HepG2 (cell line): ENCODE results near the gene PMEL. TPM values are rescaled to one million over a fixed set of nuclear protein-coding genes. Genes with fewer than 3 reads are reported as not detected.

ENCODE experiments used
- BCL3 ChIP-seq: sonication (generic); formaldehyde crosslinking; IDR thresholded peaks from 2 replicates; pipeline ENCODE4 v1.5.1; 2020; ENCODE audit warnings: mild to moderate bottlenecking, missing genetic modification reagents, moderate library complexity
- CHCHD3 ChIP-seq: sonication (generic); formaldehyde crosslinking; IDR thresholded peaks from 2 replicates; pipeline ENCODE4 v1.8.0; 2022; ENCODE audit warnings: mild to moderate bottlenecking, missing genetic modification reagents, moderate library complexity
- ESRRA ChIP-seq: sonication (generic); formaldehyde crosslinking; IDR thresholded peaks from 2 replicates; pipeline ENCODE4 v1.5.1; 2020; ENCODE audit warnings: mild to moderate bottlenecking, low read depth, missing genetic modification reagents
- FOXJ3 ChIP-seq: sonication (generic); formaldehyde crosslinking; IDR thresholded peaks from 2 replicates; pipeline ENCODE4 v1.4.0; 2020; ENCODE audit warnings: missing genetic modification reagents, mild to moderate bottlenecking, borderline replicate concordance
- GLI4 ChIP-seq: sonication (generic); formaldehyde crosslinking; IDR thresholded peaks from 2 replicates; pipeline ENCODE4 v1.5.1; 2020; ENCODE audit warnings: missing genetic modification reagents, mild to moderate bottlenecking, moderate library complexity, borderline replicate concordance
- JDP2 ChIP-seq: sonication (generic); formaldehyde crosslinking; IDR thresholded peaks from 2 replicates; pipeline ENCODE4 v1.8.1; 2022; ENCODE audit warnings: missing genetic modification reagents, borderline replicate concordance
- LRRFIP1 ChIP-seq: sonication (generic); formaldehyde crosslinking; conservative IDR thresholded peaks from 2 replicates; pipeline ENCODE4 v1.4.0; 2020; ENCODE audit warnings: missing genetic modification reagents
- MAF1 ChIP-seq: sonication (generic); formaldehyde crosslinking; IDR thresholded peaks from 2 replicates; pipeline ENCODE4 v1.5.0; 2020; ENCODE audit warnings: missing genetic modification reagents, borderline replicate concordance
- NCOA5 ChIP-seq: sonication (generic); formaldehyde crosslinking; IDR thresholded peaks from 2 replicates; pipeline ENCODE4 v1.4.0; 2020; ENCODE audit warnings: missing genetic modification reagents
- NFAT5 ChIP-seq: sonication (generic); formaldehyde crosslinking; IDR thresholded peaks from 2 replicates; pipeline ENCODE4 v1.4.0; 2020; ENCODE audit warnings: missing genetic modification reagents
- PRMT3 ChIP-seq: sonication (generic); formaldehyde crosslinking; IDR thresholded peaks from 2 replicates; pipeline ENCODE4 v1.8.1; 2022; ENCODE audit warnings: low read depth, mild to moderate bottlenecking, moderate library complexity, missing genetic modification reagents, borderline replicate concordance
- RXRB ChIP-seq: IDR thresholded peaks from 2 replicates; pipeline ENCODE4 v1.6.1; 2016; ENCODE audit warnings: borderline replicate concordance, missing genetic modification reagents, missing compliant biosample characterization
- TFDP1 ChIP-seq: IDR thresholded peaks from 2 replicates; pipeline ENCODE4 v1.6.1; 2016; ENCODE audit warnings: missing compliant biosample characterization, missing genetic modification reagents, borderline replicate concordance
- ZNF329 ChIP-seq: sonication (generic); formaldehyde crosslinking; IDR thresholded peaks from 2 replicates; pipeline ENCODE4 v1.9.0; 2021; ENCODE audit warnings: low read depth, mild to moderate bottlenecking, missing genetic modification reagents
- ZNF34 ChIP-seq: sonication (generic); formaldehyde crosslinking; IDR thresholded peaks from 2 replicates; pipeline ENCODE4 v1.4.0; 2020; ENCODE audit warnings: mild to moderate bottlenecking, missing genetic modification reagents, borderline replicate concordance
- ZNF446 ChIP-seq: sonication (generic); formaldehyde crosslinking; IDR thresholded peaks from 2 replicates; pipeline ENCODE4 v1.5.0; 2020; ENCODE audit warnings: mild to moderate bottlenecking, missing genetic modification reagents
- ZNF501 ChIP-seq: sonication (generic); formaldehyde crosslinking; IDR thresholded peaks from 2 replicates; pipeline ENCODE4 v1.5.1; 2020; ENCODE audit warnings: mild to moderate bottlenecking, moderate library complexity, missing genetic modification reagents
- ZNF580 ChIP-seq: IDR thresholded peaks from 2 replicates; pipeline ENCODE4 v1.6.1; 2016; ENCODE audit warnings: low read depth, borderline replicate concordance
- ZSCAN22 ChIP-seq: sonication (generic); formaldehyde crosslinking; IDR thresholded peaks from 2 replicates; pipeline ENCODE4 v1.4.0; 2020; ENCODE audit warnings: mild to moderate bottlenecking, missing genetic modification reagents
- polyA plus RNA-seq, 8 experiments: library from polyadenylated mRNA; depleted of rRNA in 3 of 8; stranded (reverse) in 7 of 8; unstranded in 1 of 8; fragments of >200 nt; fragmentation: Illumina TruSeq in 4 of 8; extraction: Trizol in 4 of 8; gene quantifications; 2 replicates each; pipeline versions ENCODE4 v1.2.1 to v1.2.3, GENCODE V29; 2011 to 2016; ENCODE audit warnings: low read depth in 4 of 8, missing spikeins in 1 of 8, mixed read lengths in 1 of 8; ENCODE audit not compliant: insufficient read depth in 1 of 8
- total RNA-seq, 5 experiments: library from RNA; depleted of rRNA; stranded (reverse); fragments of >200 nt; fragmentation: Illumina TruSeq; extraction: Trizol; gene quantifications; 2 replicates each; pipeline ENCODE4 v1.2.3, GENCODE V29; 2016; ENCODE audit warnings: low read depth in 1 of 5

Gene PMEL
- total and polyA plus RNA-seq, 2 of the 13 experiments (the other 11 are each of a cell fraction or from before 2014, with no cell fraction given): 0.49 to 3.3 TPM

GRCh38 chr12:55974308-55974730 lies 8.5 kb upstream of the PMEL start (continued):
- TF ChIP-seq NFAT5 (CRISPR knock-in tag): no peak
- no peak for TF ChIP-seq LRRFIP1 (CRISPR knock-in tag)
- TF ChIP-seq MAF1: no peak
- no peak for TF ChIP-seq NCOA5 (CRISPR knock-in tag)
- TF ChIP-seq ZSCAN22: no peak
- no peak for TF ChIP-seq ESRRA (CRISPR knock-in tag)
- no peak for TF ChIP-seq PRMT3 (CRISPR knock-in tag)
- no peak for TF ChIP-seq RXRB (CRISPR knock-in tag)
- no peak for TF ChIP-seq ZNF34
- TF ChIP-seq JDP2: no peak
- no peak for TF ChIP-seq TFDP1
- no peak for TF ChIP-seq CHCHD3 (CRISPR knock-in tag)
- TF ChIP-seq ZNF446: 0 out of 2 replicates have a peak, but pooled peaks have one; percentile 54
- TF ChIP-seq FOXJ3 (CRISPR knock-in tag): no peak
- TF ChIP-seq ZNF329 (CRISPR knock-in tag): peak; percentile 21; the same call in 1 of the 2 replicates
- TF ChIP-seq ZNF580 (CRISPR knock-in tag): no peak
- TF ChIP-seq ZNF501 (CRISPR knock-in tag): 0 out of 2 replicates have a peak, but pooled peaks have one; percentile 43
- TF ChIP-seq BCL3: no peak
- peak; percentile 7; the same call in 1 of the 2 replicates for TF ChIP-seq GLI4 (CRISPR knock-in tag)
